Astrocyte (in vitro differentiated cells and primary cell): ENCODE measurements around the gene HECW1. TPM values are rescaled to one million over a fixed set of nuclear protein-coding genes. Genes with fewer than 3 reads are reported as not detected.

Experiments used
- DNase-seq: peaks from one replicate; pipeline ENCODE4 v3.0.0-alpha.2; 2010; ENCODE audit warnings: low read depth
- FAIRE-seq: peaks from 2 replicates; lab custom pipeline; 2011; peaks lifted over from hg19 to GRCh38; lab: Jason Lieb, UNC
- H2AFZ ChIP-seq: 2 replicates; pipeline ENCODE4 v1.6.0; 2012; ENCODE audit warnings: low read depth, low read length, inconsistent platforms
- H3K27ac ChIP-seq: 2 replicates; pipeline ENCODE4 v1.5.1; 2011; ENCODE audit warnings: low read depth, low read length, inconsistent platforms
- H3K27me3 ChIP-seq: 2 replicates; pipeline ENCODE4 v1.6.0; 2011; ENCODE audit warnings: low read length, inconsistent platforms; ENCODE audit not compliant: insufficient read depth
- H3K36me3 ChIP-seq: 2 replicates; pipeline ENCODE4 v1.5.1; 2011; ENCODE audit warnings: low read length, inconsistent platforms; ENCODE audit not compliant: insufficient read depth
- H3K4me1 ChIP-seq: 2 replicates; pipeline ENCODE4 v1.5.1; 2011; ENCODE audit warnings: low read length, inconsistent platforms; ENCODE audit not compliant: insufficient read depth
- H3K4me2 ChIP-seq: 2 replicates; pipeline ENCODE4 v1.6.0; 2012; ENCODE audit warnings: low read length, inconsistent platforms
- H3K4me3 ChIP-seq: 2 replicates; pipeline ENCODE4 v1.5.1; 2011; ENCODE audit warnings: low read depth, mild to moderate bottlenecking, low read length, inconsistent platforms; ENCODE audit not compliant: insufficient read depth
- H3K79me2 ChIP-seq: 2 replicates; pipeline ENCODE4 v1.6.0; 2012; ENCODE audit warnings: mild to moderate bottlenecking, low read length, inconsistent platforms; ENCODE audit not compliant: insufficient read depth
- H3K9ac ChIP-seq: 2 replicates; pipeline ENCODE4 v1.6.0; 2012; ENCODE audit warnings: mild to moderate bottlenecking, low read length, inconsistent platforms
- H3K9me3 ChIP-seq: 2 replicates; pipeline ENCODE4 v1.5.1; 2012; ENCODE audit warnings: low read depth, mild to moderate bottlenecking, low read length, inconsistent platforms; ENCODE audit not compliant: insufficient read depth
- H4K20me1 ChIP-seq: 2 replicates; pipeline ENCODE4 v1.6.0; 2012; ENCODE audit warnings: low read length, inconsistent platforms; ENCODE audit not compliant: insufficient read depth
- H3K27ac Mint-ChIP-seq: one replicate; pipeline ENCODE4 v1.8.0; 2021; ENCODE audit warnings: mild to moderate bottlenecking, mixed read lengths; ENCODE audit not compliant: unreplicated experiment
- H3K27me3 Mint-ChIP-seq: one replicate; pipeline ENCODE4 v1.8.0; 2021; ENCODE audit warnings: low read depth, mixed read lengths; ENCODE audit not compliant: unreplicated experiment
- H3K36me3 Mint-ChIP-seq: one replicate; pipeline ENCODE4 v1.8.0; 2021; ENCODE audit warnings: low read depth, mixed read lengths; ENCODE audit not compliant: unreplicated experiment
- H3K4me1 Mint-ChIP-seq: one replicate; pipeline ENCODE4 v1.8.0; 2021; ENCODE audit warnings: low read depth, mixed read lengths; ENCODE audit not compliant: unreplicated experiment
- H3K4me3 Mint-ChIP-seq: one replicate; pipeline ENCODE4 v1.8.0; 2021; ENCODE audit warnings: mild to moderate bottlenecking, moderate library complexity, mixed read lengths; ENCODE audit not compliant: unreplicated experiment
- H3K9me3 Mint-ChIP-seq: one replicate; pipeline ENCODE4 v1.8.0; 2021; ENCODE audit warnings: mild to moderate bottlenecking, mixed read lengths; ENCODE audit not compliant: unreplicated experiment
- CTCF ChIP-seq: IDR thresholded peaks from 2 replicates; pipeline ENCODE4 v1.5.1; 2011; ENCODE audit warnings: low read depth, mild to moderate bottlenecking, inconsistent platforms, low read length, moderate library complexity; ENCODE audit not compliant: insufficient read depth
- EZH2 ChIP-seq: IDR thresholded peaks from 2 replicates; pipeline ENCODE4 v1.6.1; 2012; ENCODE audit warnings: mild to moderate bottlenecking, low read length, inconsistent platforms; ENCODE audit not compliant: insufficient read depth
- total RNA-seq: library from RNA; stranded (reverse); gene quantifications from 2 replicates; pipeline ENCODE4 v1.2.1, GENCODE V29; 2021

The HECW1 gene
- total RNA-seq, 1 donor from 2014 or later: 3.3 TPM

- no peaks in the 10 kb centered on the region for H3K36me3 ChIP-seq
- DNase-seq: no peak
- H3K79me2 ChIP-seq: no peaks in the 10 kb centered on the region
- TF ChIP-seq EZH2 (no peak), CTCF (no peak)
- Mint-ChIP-seq H3K4me1 (peaks cover 4% of the 10 kb centered on the region), H3K9me3 (no peaks in the 10 kb centered on the region), H3K27me3 (no peaks in the 10 kb centered on the region), H3K36me3 (no peaks in the 10 kb centered on the region), H3K27ac (no peak overlapping the region), H3K4me3 (no peak overlapping the region)
- no peak overlapping the region for H3K4me3 ChIP-seq
- no peaks in the 10 kb centered on the region for H3K9me3 ChIP-seq
- no peak overlapping the region for H3K27ac ChIP-seq
- H2AFZ ChIP-seq: no peak overlapping the region
- H3K4me1 ChIP-seq: peaks cover 1% of the 10 kb centered on the region
- H3K9ac ChIP-seq: no peak overlapping the region
- H3K27me3 ChIP-seq: no peaks in the 10 kb centered on the region
- no peak overlapping the region for H3K4me2 ChIP-seq
- H4K20me1 ChIP-seq: no peaks in the 10 kb centered on the region
- no peak for FAIRE-seq
Measured at GRCh38 chr7:43476896-43477295, 364.4 kb downstream of the HECW1 start.

- Histone ChIP-seq H3K27me3 (no peaks in the 10 kb centered on the region), H3K9me3 (no peaks in the 10 kb centered on the region), H3K4me1 (peaks cover 5% of the 10 kb centered on the region), H3K36me3 (no peaks in the 10 kb centered on the region), H3K79me2 (no peaks in the 10 kb centered on the region), H3K27ac (no peak overlapping the region), H3K4me3 (no peak overlapping the region), H4K20me1 (no peaks in the 10 kb centered on the region), H2AFZ (no peak overlapping the region), H3K4me2 (no peak overlapping the region), H3K9ac (no peak overlapping the region)
- Mint-ChIP-seq H3K4me1 (peaks cover 12% of the 10 kb centered on the region), H3K9me3 (peaks cover 3% of the 10 kb centered on the region), H3K4me3 (no peak overlapping the region), H3K36me3 (no peaks in the 10 kb centered on the region), H3K27ac (no peak overlapping the region), H3K27me3 (no peaks in the 10 kb centered on the region)
- TF ChIP-seq EZH2 (no peak), CTCF (no peak)
- DNase-seq (no peak), FAIRE-seq (no peak)
Measured at GRCh38 chr7:43479042-43479441, 366.6 kb downstream of the HECW1 start.

GRCh38 chr7:43479543-43479942 lies 367.1 kb downstream of the HECW1 start:
- Histone ChIP-seq H3K36me3 (no peaks in the 10 kb centered on the region), H3K9me3 (no peaks in the 10 kb centered on the region), H3K9ac (no peak overlapping the region), H3K79me2 (no peaks in the 10 kb centered on the region), H4K20me1 (no peaks in the 10 kb centered on the region), H3K4me1 (peaks cover 5% of the 10 kb centered on the region), H3K4me3 (no peak overlapping the region), H3K27me3 (no peaks in the 10 kb centered on the region), H3K27ac (no peak overlapping the region), H3K4me2 (no peak overlapping the region), H2AFZ (no peak overlapping the region)
- Mint-ChIP-seq H3K27ac (no peak overlapping the region), H3K36me3 (no peaks in the 10 kb centered on the region), H3K9me3 (peaks cover 3% of the 10 kb centered on the region), H3K4me1 (peaks cover 12% of the 10 kb centered on the region), H3K27me3 (no peaks in the 10 kb centered on the region), H3K4me3 (no peak overlapping the region)
- FAIRE-seq (no peak), DNase-seq (no peak)
- TF ChIP-seq EZH2: no peak
- TF ChIP-seq CTCF: no peak
